GM04504 (cell line): ENCODE data around the gene ZNF274.
"Not testable (repeated sequence)": the region's sequence is repeated elsewhere in the genome, so short reads cannot be mapped to it uniquely, and the experiment has no call there.

Experiments
- DNase-seq: peaks from one replicate; pipeline ENCODE4 v3.0.0-alpha.2; 2012; ENCODE audit warnings: low read depth

Gene ZNF274

GRCh38 chr19:58212336-58213074 lies 29.6 kb downstream of the ZNF274 start:
- no peak for DNase-seq

GRCh38 chr19:58213075-58213369 lies 30.2 kb downstream of the ZNF274 start:
- DNase-seq: no peak

DNA sequence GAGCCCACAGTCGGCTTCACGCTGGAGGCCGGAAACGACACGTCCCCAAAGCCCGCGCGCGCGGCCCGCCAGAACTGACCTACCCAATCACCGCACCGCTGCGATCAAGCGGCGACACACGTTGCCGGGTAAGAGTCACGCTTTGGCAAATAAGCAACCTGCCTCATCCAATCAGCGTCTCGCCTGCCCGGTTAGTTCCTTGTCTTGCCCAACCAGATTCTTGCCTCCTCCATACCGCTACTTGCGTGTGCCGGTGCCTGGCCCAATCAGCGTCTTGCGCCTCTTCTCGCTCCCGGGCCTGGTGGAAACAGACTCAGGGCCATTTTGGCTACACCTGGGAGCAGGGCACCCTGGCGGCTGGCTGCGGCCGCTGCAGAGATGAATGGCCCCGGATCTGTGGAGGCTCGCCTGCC lies 34.2 kb downstream of the ZNF274 start:
- no peak for DNase-seq

- DNase-seq: no peak
Measured at GRCh38 chr19:58217607-58218391, 34.9 kb downstream of the ZNF274 start.

DNA sequence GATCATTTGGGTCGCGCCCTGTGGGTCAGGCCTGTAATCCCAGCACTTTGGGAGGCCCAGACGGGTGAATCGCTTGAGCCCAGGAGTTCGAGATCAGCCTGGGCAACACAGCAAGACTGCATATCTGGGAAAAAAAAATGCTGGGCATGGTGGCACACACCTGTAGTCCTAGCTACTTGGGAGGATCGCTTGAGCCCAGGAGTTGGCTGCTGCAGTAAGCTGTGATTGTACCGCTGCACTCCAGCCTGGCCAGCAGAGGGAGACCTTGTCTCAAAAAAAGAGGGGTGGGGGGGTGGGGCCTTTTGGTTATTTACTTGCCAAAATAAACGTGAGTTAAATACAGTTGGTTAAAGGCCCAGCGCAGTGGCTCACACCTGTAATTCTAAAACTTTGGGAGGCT lies 36.0 kb downstream of the ZNF274 start:
- DNase-seq: no peak

DNA sequence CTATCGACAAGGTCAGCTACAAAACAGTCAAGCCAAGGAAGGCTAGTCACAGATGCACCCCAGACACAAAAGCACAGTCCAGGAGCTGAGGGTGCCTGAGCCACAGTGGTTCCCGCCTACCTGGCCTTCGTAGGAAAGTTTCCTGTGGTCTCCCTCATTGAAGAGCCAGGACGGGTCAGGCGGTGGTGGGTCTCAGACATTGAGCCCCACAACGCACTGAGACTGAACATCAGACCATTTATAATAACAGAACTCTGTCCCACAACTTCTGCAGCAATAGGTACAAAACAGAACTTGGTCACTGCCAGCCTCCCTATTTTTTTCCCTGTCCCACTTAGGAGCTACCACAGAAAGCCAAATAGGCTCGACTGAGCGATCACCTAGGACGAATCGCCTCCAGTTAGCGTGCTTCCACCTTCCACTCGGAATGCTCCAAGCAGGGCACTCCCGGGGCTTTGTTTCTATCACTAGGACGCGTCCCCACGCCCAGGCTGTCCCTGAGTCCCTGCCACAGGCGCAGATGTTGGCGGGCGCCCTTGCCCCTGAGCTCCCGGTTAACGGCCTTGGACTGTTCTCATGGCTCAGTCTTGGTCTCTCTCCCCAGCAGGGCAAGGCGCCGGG lies 45.2 kb downstream of the ZNF274 start:
- DNase-seq: no peak

- DNase-seq: no peak
Measured at GRCh38 chr19:58228585-58229254, 45.9 kb downstream of the ZNF274 start, which contains the start of gene ZNF544. ZNF544 (plus strand) TSS chr19:58228914; CDS start chr19:58244024, 15,110 bp downstream.

GRCh38 chr19:58229255-58229639 lies 46.4 kb downstream of the ZNF274 start:
- no peak for DNase-seq

GRCh38 chr19:58237324-58237723 lies 54.5 kb downstream of the ZNF274 start:
- DNase-seq: no peak

DNA sequence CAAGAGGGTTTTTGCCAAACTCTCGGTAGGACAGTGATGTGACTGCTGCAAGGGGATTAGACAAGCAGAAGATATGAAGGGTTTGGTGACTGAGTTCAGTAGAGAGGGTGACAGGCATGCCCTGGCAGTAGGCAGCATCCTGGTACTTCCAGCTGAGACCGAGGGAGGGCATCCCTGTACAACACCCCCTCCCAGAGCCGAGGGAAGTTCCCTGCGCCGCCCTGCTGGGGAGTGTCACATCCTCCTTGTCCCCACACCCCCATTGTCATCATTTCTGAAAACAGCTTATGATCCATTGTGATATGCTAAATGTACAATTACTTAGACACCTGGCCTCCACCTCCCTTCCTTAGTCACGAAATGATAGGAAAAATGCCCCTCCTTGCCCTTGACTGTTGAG lies 60.5 kb downstream of the ZNF274 start:
- DNase-seq: no peak

- DNase-seq: no peak
Measured at GRCh38 chr19:58248886-58249285, 66.0 kb downstream of the ZNF274 start.

GRCh38 chr19:58252102-58252685 lies 69.3 kb downstream of the ZNF274 start:
- DNase-seq: no peak

DNA sequence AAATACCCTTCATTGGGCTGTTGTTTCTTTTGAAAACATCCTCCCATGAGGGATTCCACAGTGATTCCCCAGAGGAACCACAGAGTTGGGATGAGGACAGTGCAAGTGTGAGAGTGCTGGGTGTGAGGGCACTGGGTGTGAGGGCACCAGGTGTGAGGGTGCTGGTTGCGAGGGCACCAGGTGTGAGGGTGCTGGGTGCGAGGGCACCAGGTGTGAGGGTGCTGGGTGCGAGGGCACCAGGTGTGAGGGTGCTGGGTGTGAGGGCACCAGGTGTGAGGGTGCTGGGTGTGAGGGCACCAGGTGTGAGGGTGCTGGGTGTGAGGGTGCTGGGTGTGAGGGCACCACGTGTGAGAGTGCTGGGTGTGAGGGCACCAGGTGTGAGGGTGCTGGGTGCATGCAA lies 75.4 kb downstream of the ZNF274 start:
- DNase-seq: not testable (repeated sequence)

DNA sequence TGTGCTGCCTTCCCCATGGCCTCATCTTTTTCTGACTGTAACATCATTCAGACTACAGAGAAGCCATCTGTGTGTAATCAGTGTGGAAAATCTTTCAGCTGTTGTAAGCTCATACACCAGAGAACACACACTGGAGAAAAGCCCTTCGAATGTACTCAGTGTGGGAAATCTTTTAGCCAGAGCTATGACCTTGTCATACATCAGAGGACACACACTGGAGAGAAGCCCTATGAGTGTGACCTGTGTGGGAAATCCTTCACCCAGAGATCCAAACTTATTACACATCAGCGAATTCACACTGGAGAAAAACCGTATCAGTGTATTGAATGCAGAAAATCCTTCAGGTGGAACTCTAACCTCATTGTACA lies 78.7 kb downstream of the ZNF274 start:
- DNase-seq: no peak

GRCh38 chr19:58261968-58262921 lies 79.4 kb downstream of the ZNF274 start:
- DNase-seq: no peak

GRCh38 chr19:58262922-58263296 lies 80.0 kb downstream of the ZNF274 start:
- DNase-seq: no peak
